Karpas-422 (cell line): ENCODE results near the gene ALDH2. TPM values are rescaled to one million over a fixed set of nuclear protein-coding genes. Genes with fewer than 3 reads are reported as not detected.

Experiments used
- DNase-seq: peaks from one replicate; pipeline ENCODE4 v3.0.0-alpha.2; 2015
- H2AFZ ChIP-seq: fragments of 200-600 bp; sonication (generic); 2 replicates; pipeline ENCODE4 v1.6.1; 2014; ENCODE audit warnings: antibody characterized with exemption, low read length, mixed read lengths
- H3K27ac ChIP-seq: fragments of 200-600 bp; sonication (generic); 2 replicates; pipeline ENCODE4 v1.5.1; 2014; ENCODE audit warnings: mild to moderate bottlenecking, low read length, moderate library complexity
- H3K27me3 ChIP-seq: fragments of 200-600 bp; sonication (generic); 2 replicates; pipeline ENCODE4 v1.6.1; 2014; ENCODE audit warnings: low read length, mixed read lengths
- H3K36me3 ChIP-seq: fragments of 200-600 bp; sonication (generic); 2 replicates; pipeline ENCODE4 v1.6.1; 2014; ENCODE audit warnings: low read length, mixed read lengths; ENCODE audit not compliant: insufficient read depth
- H3K4me1 ChIP-seq: fragments of 200-600 bp; sonication (generic); 2 replicates; pipeline ENCODE4 v1.6.1; 2014; ENCODE audit warnings: mild to moderate bottlenecking, low read length, mixed read lengths
- H3K4me2 ChIP-seq: fragments of 200-600 bp; sonication (generic); 2 replicates; pipeline ENCODE4 v1.6.1; 2014; ENCODE audit warnings: low read length, low read depth, mild to moderate bottlenecking; ENCODE audit not compliant: poor library complexity, severe bottlenecking
- H3K4me3 ChIP-seq: fragments of 200-600 bp; sonication (generic); 2 replicates; pipeline ENCODE4 v1.5.1; 2014; ENCODE audit warnings: mild to moderate bottlenecking, antibody characterized with exemption, low read length, mixed read lengths
- H3K79me2 ChIP-seq: fragments of 200-600 bp; sonication (generic); 2 replicates; pipeline ENCODE4 v1.6.1; 2014; ENCODE audit warnings: mild to moderate bottlenecking, low read length, mixed read lengths
- H3K9ac ChIP-seq: fragments of 200-600 bp; sonication (generic); 2 replicates; pipeline ENCODE4 v1.6.0; 2014; ENCODE audit warnings: low read length
- H3K9me2 ChIP-seq: fragments of 200-600 bp; sonication (generic), shearing (Covaris generic); replicated peaks from 2 replicates; pipeline ENCODE4 v1.6.0; 2014; ENCODE audit warnings: mild to moderate bottlenecking, low read length, moderate library complexity; ENCODE audit not compliant: insufficient read depth
- H3K9me3 ChIP-seq: fragments of 300-700, 200-600 bp; sonication (generic); 2 replicates; pipeline ENCODE4 v1.6.1; 2014; ENCODE audit warnings: low read length, mixed read lengths
- H4K20me1 ChIP-seq: fragments of 200-600 bp; sonication (generic); 2 replicates; pipeline ENCODE4 v1.6.1; 2014; ENCODE audit warnings: mild to moderate bottlenecking, antibody characterized with exemption, low read length, low read depth; ENCODE audit not compliant: insufficient read depth
- small RNA-seq: library from RNA; depleted of rRNA; stranded (forward); fragments of <200 nt; gene quantifications from one replicate; pipeline ENCODE3, GENCODE V24; 2014
- total RNA-seq: library from RNA; depleted of rRNA; stranded (reverse); fragments of >200 nt; shearing (Covaris generic); gene quantifications from 2 replicates; pipeline ENCODE4 v1.2.3, GENCODE V29; 2014; ENCODE audit warnings: low replicate concordance; rRNA removed

The ALDH2 gene
- total RNA-seq, 1 experiment from 2014 or later: 69.0 TPM

DNA sequence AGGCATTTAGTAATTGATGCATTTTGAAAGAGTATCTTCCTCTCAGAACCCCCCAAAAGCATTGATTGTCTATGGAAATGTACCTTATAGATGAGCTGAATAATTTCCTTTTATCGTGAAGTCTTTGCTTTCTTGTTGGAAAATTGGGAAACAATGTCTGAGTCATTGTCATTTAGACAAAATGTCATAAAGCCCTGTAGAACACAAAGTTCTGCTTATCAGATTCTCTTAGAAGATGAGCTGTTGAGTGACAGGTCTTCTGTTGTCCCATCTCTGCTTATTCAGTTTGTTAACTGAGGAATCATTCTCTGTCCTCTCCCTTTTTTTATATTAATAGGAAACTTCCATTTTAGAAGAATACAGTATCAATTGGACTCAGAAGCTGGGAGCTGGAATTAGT is 98.2 kb downstream of the ALDH2 start:
- no peak overlapping the region for H3K4me3 ChIP-seq
- H3K9me3 ChIP-seq: no peaks in the 10 kb centered on the region
- no peaks in the 10 kb centered on the region for H3K4me1 ChIP-seq
- H3K27me3 ChIP-seq: no peaks in the 10 kb centered on the region
- no peak overlapping the region for H3K27ac ChIP-seq
- no peak overlapping the region for H2AFZ ChIP-seq
- H3K79me2 ChIP-seq: peaks cover 63% of the 10 kb centered on the region
- H3K4me2 ChIP-seq: no peak overlapping the region
- H4K20me1 ChIP-seq: 0 out of 2 replicates have a peak, but pooled peaks cover 14% of the 10 kb centered on the region
- no peaks in the 10 kb centered on the region for H3K9me2 ChIP-seq
- no peak for DNase-seq
- peaks cover 40% of the 10 kb centered on the region for H3K36me3 ChIP-seq
- no peak overlapping the region for H3K9ac ChIP-seq

Small RNA genes within 50 kb of the gene (small RNA-seq; reads per million reads assigned to genes)
- not detected for gene MIR6761

Other genes starting within 250 kb of the ALDH2 start
- gene ATXN2, start 167.6 kb upstream of the ALDH2 start, total RNA-seq: 33.3 and 50.6 TPM in 2 replicates
- gene BRAP, start 81.0 kb upstream of the ALDH2 start, total RNA-seq: 14.6 and 17.6 TPM in 2 replicates
- gene ACAD10, start 80.9 kb upstream of the ALDH2 start, total RNA-seq: 36.9 and 38.9 TPM in 2 replicates
- gene MAPKAPK5, start 75.3 kb downstream of the ALDH2 start, total RNA-seq: 52.4 and 63.4 TPM in 2 replicates
- 19.6 and 56.6 TPM in 2 replicates for gene TMEM116, start 246.2 kb downstream of the ALDH2 start, total RNA-seq
- gene ERP29, start 246.5 kb downstream of the ALDH2 start, total RNA-seq: 63.2 and 134 TPM in 2 replicates